ENCODE results near the gene ATF7IP2. TPM values are rescaled to one million over a fixed set of nuclear protein-coding genes. Genes with fewer than 3 reads are reported as not detected.

The ATF7IP2 gene
- total and polyA plus RNA-seq, 2 donors (not counting 3 experiments of a cell fraction or from before 2014, with no cell fraction given): 9.7 to 14.6 TPM

GRCh38 chr16:10391339-10391738 is 5.5 kb downstream of the ATF7IP2 start:
- DNase-seq (ENCODE audit: low read depth, low spot score) (no peak), FAIRE-seq (no peak)
- CTCF ChIA-PET: interaction anchor here (1.1 kb wide), 1 partner anchor 12 kb away, joined by 3 read pairs; no protein-coding TSS in a partner anchor
- no peaks in the 10 kb centered on the region for H3K36me3 ChIP-seq (ENCODE audit: control insufficient read depth in 2 of 2, extremely low read depth in 1 of 2, insufficient read depth in 2 of 2, low read length in 2 of 2)
- no peak overlapping the region for H3K4me2 ChIP-seq (ENCODE audit: insufficient read depth, low read length)
- no peak overlapping the region for H3K9ac ChIP-seq (replicated peaks; ENCODE audit: extremely low read depth, insufficient read depth, low read length)
- no peaks in the 10 kb centered on the region for H3K9me1 ChIP-seq (replicated peaks; ENCODE audit: control insufficient read depth, extremely low read depth, insufficient read depth, low read length)
- no peak for TF ChIP-seq POLR2A (IDR thresholded peaks at IDR 0.05; ENCODE audit: low read depth, low read length)
- TF ChIP-seq CTCF (IDR thresholded peaks at IDR 0.05; ENCODE audit: extremely low read depth in 1 of 2, insufficient read depth in 1 of 2, low read depth in 1 of 2, low read length in 2 of 2): no peak
- TF ChIP-seq MYC (IDR thresholded peaks at IDR 0.05; ENCODE audit: low read depth, low read length): no peak
- TF ChIP-seq JUN (IDR thresholded peaks at IDR 0.05; ENCODE audit: borderline replicate concordance, insufficient read depth, insufficient read length, low read depth): no peak
- POLR2A ChIA-PET: no interaction called here
- no peak overlapping the region for H3K4me3 ChIP-seq (replicated peaks in 1 of 3; ENCODE audit: insufficient read depth in 1 of 3, low read depth in 1 of 3, low read length in 3 of 3)
- H3K27me3 ChIP-seq (ENCODE audit: control insufficient read depth in 2 of 2, insufficient read depth in 2 of 2, low read length in 2 of 2): no peaks in the 10 kb centered on the region
- dilution Hi-C loops (cut with MboI; ENCODE audit: extremely low pct_ligation_motif_present, low sequenced_read_pairs) (no loop called here), intact Hi-C loops (cut with micrococcal nuclease) (no loop called here)
- H3K27ac ChIP-seq (ENCODE audit: insufficient read depth, low read depth, low read length): no peak overlapping the region
- H4K20me1 ChIP-seq (replicated peaks; ENCODE audit: control insufficient read depth, extremely low read depth, insufficient read depth, low read length): no peaks in the 10 kb centered on the region
- H3K4me1 ChIP-seq (ENCODE audit: control insufficient read depth, extremely low read depth, insufficient read depth, low read length): peaks cover 8% of the 10 kb centered on the region
- BruUV-seq (replicated peaks): no TSS peak
- peaks cover 4% of the 10 kb centered on the region for H3K79me2 ChIP-seq (ENCODE audit: control insufficient read depth, insufficient read depth, low read length)
- no peaks in the 10 kb centered on the region for H3K9me3 ChIP-seq (replicated peaks; ENCODE audit: control insufficient read depth, insufficient read depth, low read length)
- H2AFZ ChIP-seq (ENCODE audit: low read depth, low read length): no peak overlapping the region

- Histone ChIP-seq H3K27ac (ENCODE audit: insufficient read depth, low read depth, low read length) (no peak overlapping the region), H3K9ac (replicated peaks; ENCODE audit: extremely low read depth, insufficient read depth, low read length) (no peak overlapping the region), H3K9me1 (replicated peaks; ENCODE audit: control insufficient read depth, extremely low read depth, insufficient read depth, low read length) (no peaks in the 10 kb centered on the region), H3K4me3 (replicated peaks in 1 of 3; ENCODE audit: insufficient read depth in 1 of 3, low read depth in 1 of 3, low read length in 3 of 3) (no peak overlapping the region), H3K9me3 (replicated peaks; ENCODE audit: control insufficient read depth, insufficient read depth, low read length) (no peaks in the 10 kb centered on the region), H3K4me2 (ENCODE audit: insufficient read depth, low read length) (no peak overlapping the region), H3K79me2 (ENCODE audit: control insufficient read depth, insufficient read depth, low read length) (no peaks in the 10 kb centered on the region), H3K27me3 (ENCODE audit: control insufficient read depth in 2 of 2, insufficient read depth in 2 of 2, low read length in 2 of 2) (no peaks in the 10 kb centered on the region), H2AFZ (ENCODE audit: low read depth, low read length) (no peak overlapping the region), H4K20me1 (replicated peaks; ENCODE audit: control insufficient read depth, extremely low read depth, insufficient read depth, low read length) (no peaks in the 10 kb centered on the region), H3K36me3 (ENCODE audit: control insufficient read depth in 2 of 2, extremely low read depth in 1 of 2, insufficient read depth in 2 of 2, low read length in 2 of 2) (no peaks in the 10 kb centered on the region), H3K4me1 (ENCODE audit: control insufficient read depth, extremely low read depth, insufficient read depth, low read length) (peaks cover 11% of the 10 kb centered on the region)
- DNase-seq (ENCODE audit: low read depth, low spot score) (no peak), FAIRE-seq (no peak)
- dilution Hi-C loops (cut with MboI; ENCODE audit: extremely low pct_ligation_motif_present, low sequenced_read_pairs): no loop called here
- TF ChIP-seq POLR2AphosphoS5 (IDR thresholded peaks at IDR 0.05; ENCODE audit: insufficient read depth, low read depth, low read length) (no peak), MAX (IDR thresholded peaks at IDR 0.05; ENCODE audit: insufficient read depth, insufficient read length) (no peak), JUN (IDR thresholded peaks at IDR 0.05; ENCODE audit: borderline replicate concordance, insufficient read depth, insufficient read length, low read depth) (no peak), EZH2 (IDR thresholded peaks at IDR 0.05; ENCODE audit: borderline replicate concordance, low read depth, low read length, severe bottlenecking) (no peak), GATA2 (IDR thresholded peaks at IDR 0.05; ENCODE audit: insufficient read depth, insufficient read length, low read depth, low read length) (no peak), MYC (IDR thresholded peaks at IDR 0.05; ENCODE audit: low read depth, low read length) (no peak), POLR2A (IDR thresholded peaks at IDR 0.05; ENCODE audit: low read depth, low read length) (no peak), FOS (IDR thresholded peaks at IDR 0.05; ENCODE audit: borderline replicate concordance, insufficient read depth, low read length) (no peak), CTCF (IDR thresholded peaks at IDR 0.05; ENCODE audit: extremely low read depth in 1 of 2, insufficient read depth in 1 of 2, low read depth in 1 of 2, low read length in 2 of 2) (no peak)
- intact Hi-C loops (cut with micrococcal nuclease): no loop called here
- ChIA-PET POLR2A (no interaction called here), CTCF (interaction anchor here (1.0 to 1.4 kb wide), 2 partner anchors 12 to 16 kb away, joined by 3 read pairs; partner anchors contain the start of gene ATF7IP2)
- BruUV-seq (replicated peaks): no TSS peak
Measured at GRCh38 chr16:10402975-10403374, 17.1 kb downstream of the ATF7IP2 start.
